SU-DHL-6 (cell line): ENCODE data around the gene COBLL1.

Experiments used
- EZH2phosphoT487 ChIP-seq: fragments of 200-600 bp; sonication (generic), shearing (Covaris generic); conservative IDR thresholded peaks from 2 replicates; pipeline ENCODE4 v1.6.1; 2018; ENCODE audit warnings: mild to moderate bottlenecking, antibody characterized with exemption, low read length, moderate library complexity, mixed read lengths
- TF ChIP-seq, protein P1 (sequence below): fragments of 200-600 bp; sonication (generic); IDR thresholded peaks from one replicate; pipeline ENCODE4 v1.5.1; 2017; ENCODE audit warnings: antibody characterized with exemption, mild to moderate bottlenecking, low read length, moderate library complexity; ENCODE audit not compliant: insufficient read depth, poor library complexity, severe bottlenecking

DNA sequence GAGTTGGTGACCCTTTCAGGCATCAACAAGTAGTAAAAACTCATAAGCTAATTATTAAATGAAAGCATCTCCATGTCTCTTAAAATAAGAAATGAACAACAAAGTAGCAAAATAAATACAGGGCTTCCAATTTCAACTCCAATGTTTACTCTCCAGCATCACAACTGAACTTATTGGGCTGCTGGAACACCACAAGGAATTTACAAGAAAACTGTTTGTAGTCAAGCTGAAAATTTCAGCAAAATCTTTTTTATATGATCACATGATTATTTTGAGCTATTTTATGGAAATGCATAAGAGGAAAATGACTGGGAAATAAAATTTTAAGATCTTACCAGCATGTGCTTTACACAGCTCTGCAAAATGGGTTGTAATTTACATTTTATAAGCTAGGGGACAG lies 28.1 kb downstream of the COBLL1 start:
- TF ChIP-seq, protein P1, sequence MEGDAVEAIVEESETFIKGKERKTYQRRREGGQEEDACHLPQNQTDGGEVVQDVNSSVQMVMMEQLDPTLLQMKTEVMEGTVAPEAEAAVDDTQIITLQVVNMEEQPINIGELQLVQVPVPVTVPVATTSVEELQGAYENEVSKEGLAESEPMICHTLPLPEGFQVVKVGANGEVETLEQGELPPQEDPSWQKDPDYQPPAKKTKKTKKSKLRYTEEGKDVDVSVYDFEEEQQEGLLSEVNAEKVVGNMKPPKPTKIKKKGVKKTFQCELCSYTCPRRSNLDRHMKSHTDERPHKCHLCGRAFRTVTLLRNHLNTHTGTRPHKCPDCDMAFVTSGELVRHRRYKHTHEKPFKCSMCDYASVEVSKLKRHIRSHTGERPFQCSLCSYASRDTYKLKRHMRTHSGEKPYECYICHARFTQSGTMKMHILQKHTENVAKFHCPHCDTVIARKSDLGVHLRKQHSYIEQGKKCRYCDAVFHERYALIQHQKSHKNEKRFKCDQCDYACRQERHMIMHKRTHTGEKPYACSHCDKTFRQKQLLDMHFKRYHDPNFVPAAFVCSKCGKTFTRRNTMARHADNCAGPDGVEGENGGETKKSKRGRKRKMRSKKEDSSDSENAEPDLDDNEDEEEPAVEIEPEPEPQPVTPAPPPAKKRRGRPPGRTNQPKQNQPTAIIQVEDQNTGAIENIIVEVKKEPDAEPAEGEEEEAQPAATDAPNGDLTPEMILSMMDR = no peak
- TF ChIP-seq EZH2phosphoT487 = no peak
